Skeletal muscle tissue (tissue), 4 donors: ENCODE results near the gene GLP1R. TPM values are rescaled to one million over a fixed set of nuclear protein-coding genes. Genes with fewer than 3 reads are reported as not detected.

Experiments
- H3K27ac ChIP-seq: one replicate; pipeline ENCODE4 v1.7.0; 2013; ENCODE audit warnings: mild to moderate bottlenecking, low read depth, low read length, inconsistent platforms
- H3K27me3 ChIP-seq, 3 donors: one replicate each; pipeline ENCODE4 v1.7.0; 2013; ENCODE audit warnings: low read length in 3 of 3; ENCODE audit not compliant: control insufficient read depth in 3 of 3, insufficient read depth in 3 of 3
- H3K36me3 ChIP-seq, 3 donors: one replicate each; pipeline ENCODE4 v1.7.0; 2013; ENCODE audit warnings: low read length in 3 of 3; ENCODE audit not compliant: control insufficient read depth in 3 of 3, insufficient read depth in 3 of 3
- H3K4me1 ChIP-seq, 3 donors: one replicate each; pipeline ENCODE4 v1.7.0; 2013; ENCODE audit warnings: low read length in 3 of 3, mild to moderate bottlenecking in 3 of 3; ENCODE audit not compliant: control insufficient read depth in 3 of 3, insufficient read depth in 3 of 3
- H3K4me3 ChIP-seq, 3 donors: one replicate each; pipeline ENCODE4 v1.7.0; 2013; ENCODE audit warnings: low read length in 3 of 3
- H3K9ac ChIP-seq, 3 donors: one replicate each; pipeline ENCODE4 v1.7.0; 2013; ENCODE audit warnings: low read length in 3 of 3, mild to moderate bottlenecking in 3 of 3, moderate library complexity in 2 of 3, low read depth in 1 of 3
- H3K9me3 ChIP-seq, 3 donors: one replicate each; pipeline ENCODE4 v1.7.0; 2013; ENCODE audit warnings: low read length in 3 of 3; ENCODE audit not compliant: control insufficient read depth in 3 of 3
- total RNA-seq: library from RNA; depleted of rRNA; stranded (reverse); fragments of >200 nt; gene quantifications from one replicate; pipeline ENCODE4 v1.2.3, GENCODE V29; 2014
- donor health status: Osteomylitis.

The GLP1R gene
- total RNA-seq, 1 donor from 2014 or later, result not detected

DNA sequence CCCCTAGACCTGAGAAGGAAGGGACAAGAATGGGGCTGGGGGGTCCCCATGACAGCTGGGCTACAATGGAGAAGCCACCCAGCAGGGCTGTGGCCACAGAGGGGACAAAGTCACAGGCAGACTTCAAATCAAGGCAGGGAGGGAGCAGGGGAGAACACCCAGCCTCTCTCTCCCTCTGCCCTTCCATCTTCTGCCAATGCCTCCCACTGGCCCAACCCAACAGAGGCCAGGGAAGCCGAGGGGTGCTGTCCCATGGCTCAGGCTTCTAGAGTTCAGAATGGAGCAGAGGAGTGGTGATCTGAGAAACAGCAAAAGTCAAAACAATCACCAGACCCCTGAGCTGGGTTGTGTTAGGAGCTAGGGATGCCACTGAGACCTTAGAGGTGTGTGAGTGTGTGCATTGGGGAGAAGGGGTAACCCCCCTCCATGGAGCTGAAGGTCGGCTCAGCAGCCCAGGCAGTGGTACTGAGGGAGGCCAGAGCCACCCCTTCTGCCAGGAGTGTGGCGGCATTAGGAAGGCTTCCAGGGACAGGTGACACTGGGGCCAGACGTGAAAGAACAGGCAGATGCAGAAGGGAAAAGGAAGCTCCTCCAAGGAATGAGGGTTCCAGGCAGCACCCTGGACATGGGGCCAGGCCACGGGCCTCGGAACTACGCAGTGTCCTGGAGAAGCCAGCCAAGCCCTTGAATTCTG is 12.0 kb downstream of the GLP1R start:
- no peaks in the 10 kb centered on the region for H3K4me1 ChIP-seq

DNA sequence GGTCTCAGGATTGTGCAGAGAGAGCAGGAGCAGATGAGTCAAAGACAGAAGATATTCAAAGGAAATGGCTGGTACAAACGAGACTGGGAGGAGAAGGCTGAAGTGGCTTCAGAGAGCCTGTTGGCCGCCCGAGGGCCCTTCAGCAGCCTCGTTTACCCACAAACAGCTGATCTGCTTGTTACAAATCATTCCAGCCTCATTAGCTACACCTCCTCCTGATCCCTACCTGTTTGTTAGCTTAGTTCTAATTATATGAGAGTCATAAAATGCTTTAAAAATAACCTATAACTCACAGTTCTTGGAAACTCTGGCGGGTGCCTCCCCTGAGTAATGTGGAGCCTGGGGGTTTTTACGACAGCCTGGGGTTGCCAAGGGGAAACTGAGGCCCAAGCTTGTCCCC is 12.6 kb downstream of the GLP1R start:
- Histone ChIP-seq H3K27ac (no peak overlapping the region), H3K9me3 (no peaks in the 10 kb centered on the region), H3K9ac (no peak overlapping the region), H3K27me3 (peaks cover 0 to 55% (median 43%) of the 10 kb centered on the region in 3 donors), H3K36me3 (no peaks in the 10 kb centered on the region), H3K4me1 (no peaks in the 10 kb centered on the region), H3K4me3 (no peak overlapping the region)

More for the DNA sequence above, 12.0 kb downstream of the GLP1R start:
- Histone ChIP-seq H3K27me3 (peaks cover 0 to 51% (median 48%) of the 10 kb centered on the region in 3 donors), H3K9ac (no peak overlapping the region), H3K27ac (no peak overlapping the region), H3K36me3 (no peaks in the 10 kb centered on the region), H3K4me3 (no peak overlapping the region), H3K9me3 (no peaks in the 10 kb centered on the region)

DNA sequence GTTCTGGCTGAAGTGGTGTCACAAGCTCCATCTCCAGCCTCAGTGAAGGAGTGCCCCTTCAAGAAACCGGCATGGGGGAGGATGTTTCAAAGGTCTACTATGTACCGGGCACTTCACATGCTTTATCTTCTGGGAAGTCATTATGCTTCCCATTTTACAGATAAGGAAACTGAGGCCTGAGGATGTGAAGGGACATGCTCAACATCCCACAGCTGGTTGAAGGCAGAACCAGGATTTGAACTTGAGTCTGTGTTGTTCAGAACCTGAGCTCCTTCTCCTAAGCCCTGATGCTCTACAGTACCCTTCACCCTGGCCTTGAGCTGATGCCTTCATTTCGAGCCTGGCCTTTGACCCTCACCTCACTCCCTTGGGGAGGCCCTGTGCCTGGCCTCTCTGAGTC is 13.0 kb downstream of the GLP1R start:
- H3K27me3 ChIP-seq, result peaks cover 0 to 59% (median 43%) of the 10 kb centered on the region in 3 donors
- no peak overlapping the region for H3K4me3 ChIP-seq
- H3K9ac ChIP-seq, result no peak overlapping the region
- no peaks in the 10 kb centered on the region for H3K9me3 ChIP-seq
- H3K27ac ChIP-seq, result no peak overlapping the region
- no peaks in the 10 kb centered on the region for H3K36me3 ChIP-seq
- H3K4me1 ChIP-seq, result no peaks in the 10 kb centered on the region

DNA sequence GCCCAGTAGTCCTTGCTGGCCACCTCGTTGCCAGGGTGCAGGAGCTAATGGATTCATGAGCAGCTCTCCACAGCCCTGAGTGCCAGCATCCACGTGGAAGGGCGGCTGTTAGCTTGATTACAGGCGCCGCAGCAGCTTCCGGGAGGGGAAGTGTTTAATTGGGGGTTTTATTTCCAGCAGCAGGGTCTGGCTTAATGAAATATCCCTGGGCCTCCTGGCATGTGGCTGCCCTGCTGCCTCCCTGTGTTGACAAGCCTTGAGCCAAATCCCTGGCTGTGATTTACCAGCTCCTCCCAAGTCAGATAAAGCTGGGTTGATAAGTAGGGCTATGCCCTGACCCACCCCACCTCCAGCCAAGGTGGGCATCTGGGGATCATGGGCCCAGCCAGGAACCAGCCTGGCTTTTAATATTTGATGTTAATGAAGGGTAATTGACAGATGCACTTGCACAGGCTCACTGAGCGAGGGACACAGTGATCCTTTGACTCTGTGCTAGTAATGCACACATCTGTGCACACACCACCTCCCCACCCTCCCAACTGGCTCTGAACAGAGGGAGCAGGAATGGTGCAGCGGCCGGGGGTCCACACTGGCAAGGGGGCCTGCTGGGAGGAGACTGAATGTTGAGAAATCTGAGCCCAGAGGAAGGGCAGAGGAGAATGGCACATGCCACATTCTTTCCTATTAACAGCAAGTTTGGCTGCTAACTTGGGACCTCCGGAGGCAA is 13.6 kb downstream of the GLP1R start:
- Histone ChIP-seq H3K27ac (no peak overlapping the region), H3K9ac (no peak overlapping the region), H3K9me3 (no peaks in the 10 kb centered on the region), H3K36me3 (no peaks in the 10 kb centered on the region), H3K4me1 (no peaks in the 10 kb centered on the region), H3K27me3 (peaks cover 0 to 63% (median 46%) of the 10 kb centered on the region in 3 donors), H3K4me3 (no peak overlapping the region)

DNA sequence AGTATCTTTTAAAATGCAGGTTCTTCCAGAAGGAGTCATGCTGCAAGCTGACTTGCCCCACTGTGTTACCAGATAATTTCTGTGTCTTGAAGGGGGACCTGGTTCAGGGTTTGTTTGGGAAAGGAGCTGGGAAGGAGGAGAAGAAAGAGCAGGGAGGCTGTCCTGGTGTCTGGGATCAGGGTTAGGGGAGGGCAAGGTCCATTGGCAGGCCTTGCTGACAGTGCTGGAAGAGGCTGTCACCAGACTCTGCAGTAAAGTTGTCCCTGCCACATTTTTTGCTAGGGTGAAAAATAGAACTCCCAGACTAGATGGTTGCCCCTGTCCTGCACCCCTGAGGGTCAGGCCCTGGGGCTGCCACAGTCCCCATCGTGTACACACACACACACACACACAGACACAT is 14.9 kb downstream of the GLP1R start:
- Histone ChIP-seq H3K9me3 (no peaks in the 10 kb centered on the region), H3K9ac (no peak overlapping the region), H3K27ac (no peak overlapping the region), H3K4me3 (no peak overlapping the region), H3K36me3 (no peaks in the 10 kb centered on the region), H3K27me3 (peaks cover 0 to 60% (median 38%) of the 10 kb centered on the region in 3 donors), H3K4me1 (no peaks in the 10 kb centered on the region)

DNA sequence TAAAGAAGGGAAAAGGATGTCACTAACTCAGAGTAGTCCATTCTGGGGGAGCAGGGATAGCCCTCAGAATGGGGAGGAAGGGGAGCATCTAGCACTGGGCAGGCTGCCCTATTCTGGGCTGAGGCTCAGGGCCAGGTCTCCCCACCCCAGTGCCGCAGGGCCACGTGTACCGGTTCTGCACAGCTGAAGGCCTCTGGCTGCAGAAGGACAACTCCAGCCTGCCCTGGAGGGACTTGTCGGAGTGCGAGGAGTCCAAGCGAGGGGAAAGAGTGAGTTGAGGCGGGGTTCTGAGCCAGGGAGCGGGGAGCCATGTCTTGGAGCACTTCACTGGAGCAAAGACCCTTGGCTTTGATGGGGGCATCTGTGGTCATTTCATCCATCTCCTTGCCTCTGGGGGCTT is 17.0 kb downstream of the GLP1R start:
- Histone ChIP-seq H3K9me3 (no peaks in the 10 kb centered on the region), H3K4me1 (no peaks in the 10 kb centered on the region), H3K4me3 (no peak overlapping the region), H3K36me3 (no peaks in the 10 kb centered on the region), H3K27ac (no peak overlapping the region), H3K27me3 (peaks cover 0 to 48% (median 23%) of the 10 kb centered on the region in 3 donors), H3K9ac (no peak overlapping the region)

DNA sequence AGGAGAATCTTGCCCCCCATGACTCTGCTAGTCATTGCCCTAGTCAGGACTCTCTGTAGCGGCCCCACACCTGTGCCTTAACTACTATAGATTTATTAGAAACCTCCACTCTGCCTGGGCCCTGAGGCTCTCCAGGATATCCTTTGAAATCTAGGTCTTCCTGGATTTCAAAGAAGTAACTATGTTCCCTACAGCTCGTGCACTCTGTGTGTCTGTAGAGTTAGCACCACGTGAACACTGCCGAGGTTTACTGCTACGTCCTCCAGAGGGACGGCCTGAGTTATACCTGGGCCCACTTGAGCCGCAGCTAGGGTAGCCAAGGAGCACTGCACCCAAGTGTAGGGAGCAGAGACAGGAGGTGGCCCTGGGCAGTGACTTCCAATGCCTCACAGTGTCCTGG is 19.8 kb downstream of the GLP1R start:
- no peak overlapping the region for H3K4me3 ChIP-seq
- H3K27me3 ChIP-seq, result peaks cover 0 to 33% (median 6%) of the 10 kb centered on the region in 3 donors
- no peak overlapping the region for H3K9ac ChIP-seq
- no peak overlapping the region for H3K27ac ChIP-seq
- H3K4me1 ChIP-seq, result no peaks in the 10 kb centered on the region
- no peaks in the 10 kb centered on the region for H3K36me3 ChIP-seq
- no peaks in the 10 kb centered on the region for H3K9me3 ChIP-seq

DNA sequence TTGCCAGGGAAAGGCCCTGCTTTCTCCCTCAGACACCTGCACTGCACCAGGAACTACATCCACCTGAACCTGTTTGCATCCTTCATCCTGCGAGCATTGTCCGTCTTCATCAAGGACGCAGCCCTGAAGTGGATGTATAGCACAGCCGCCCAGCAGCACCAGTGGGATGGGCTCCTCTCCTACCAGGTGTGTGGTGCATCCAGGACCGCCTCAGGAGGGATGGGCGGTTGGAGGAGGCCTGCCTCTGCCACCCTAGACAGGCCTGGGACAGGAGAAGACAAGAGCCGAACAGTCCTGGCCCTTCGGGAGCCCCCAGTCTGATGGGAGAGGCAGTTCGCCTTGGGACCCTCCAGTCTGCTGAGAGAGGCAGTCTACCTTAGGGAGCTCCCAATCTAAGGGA is 24.2 kb downstream of the GLP1R start:
- no peaks in the 10 kb centered on the region for H3K9me3 ChIP-seq
- no peaks in the 10 kb centered on the region for H3K4me1 ChIP-seq
- no peak overlapping the region for H3K9ac ChIP-seq
- no peak overlapping the region for H3K27ac ChIP-seq
- H3K27me3 ChIP-seq, result peaks cover 0 to 9% (median 0%) of the 10 kb centered on the region in 3 donors
- no peak overlapping the region for H3K4me3 ChIP-seq
- no peaks in the 10 kb centered on the region for H3K36me3 ChIP-seq

DNA sequence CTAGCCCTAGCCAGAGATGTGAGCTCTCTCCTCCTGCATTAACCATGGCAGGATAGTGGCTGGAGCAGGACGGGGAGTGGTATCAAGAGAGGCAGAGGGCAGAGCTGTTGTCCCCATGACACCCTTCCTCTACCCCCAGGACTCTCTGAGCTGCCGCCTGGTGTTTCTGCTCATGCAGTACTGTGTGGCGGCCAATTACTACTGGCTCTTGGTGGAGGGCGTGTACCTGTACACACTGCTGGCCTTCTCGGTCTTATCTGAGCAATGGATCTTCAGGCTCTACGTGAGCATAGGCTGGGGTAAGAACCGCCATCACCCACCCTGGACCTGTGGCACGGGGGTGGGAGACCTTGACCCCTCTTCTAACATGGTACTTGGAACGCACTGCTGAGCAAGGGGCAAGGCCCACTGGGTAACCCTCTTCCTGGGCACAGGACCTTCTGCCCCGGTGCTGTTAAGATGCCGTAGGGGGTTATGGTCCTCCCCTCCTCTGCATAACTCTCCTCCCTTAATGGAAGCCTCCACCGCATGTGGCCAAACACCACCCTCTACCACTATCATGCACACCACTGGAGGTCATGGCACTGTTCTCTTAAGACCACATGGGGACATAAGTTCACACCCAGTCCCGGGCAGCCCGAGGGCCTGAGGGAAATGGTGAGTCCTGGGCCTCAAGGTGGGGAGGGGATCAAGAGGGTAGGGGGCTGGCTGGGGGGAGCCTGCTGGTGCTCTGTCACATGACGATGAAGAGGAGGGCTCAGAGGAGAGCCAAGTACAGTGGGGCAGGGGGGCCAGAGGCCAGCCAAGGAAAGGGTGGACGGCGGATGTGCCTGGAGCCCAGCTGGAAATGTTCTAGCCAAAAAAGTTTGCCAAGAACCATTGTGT is 25.1 kb downstream of the GLP1R start:
- H3K27ac ChIP-seq, result no peak overlapping the region
- H3K4me3 ChIP-seq, result no peak overlapping the region
- H3K9ac ChIP-seq, result no peak overlapping the region
- no peaks in the 10 kb centered on the region for H3K4me1 ChIP-seq
- H3K27me3 ChIP-seq, result peaks cover 0 to 10% (median 0%) of the 10 kb centered on the region in 3 donors
- H3K36me3 ChIP-seq, result no peaks in the 10 kb centered on the region
- H3K9me3 ChIP-seq, result no peaks in the 10 kb centered on the region
